Fibroblast of lung (primary cell): ENCODE measurements around the gene ANO10.

Experiments
- CTCF ChIP-seq, 2 donors: IDR thresholded peaks in 1 of 2; conservative IDR thresholded peaks in 1 of 2; 1 replicate in 1 of 2; 2 replicates in 1 of 2; pipeline ENCODE4 v1.5.1; 2011 to 2012; ENCODE audit warnings: low read length in 2 of 2, control low read depth in 1 of 2, inconsistent platforms in 1 of 2, low read depth in 1 of 2, mild to moderate bottlenecking in 1 of 2
- EZH2 ChIP-seq: IDR thresholded peaks from 2 replicates; pipeline ENCODE4 v1.5.1; 2012; ENCODE audit warnings: low read length, control low read depth, mild to moderate bottlenecking; ENCODE audit errors: missing control alignments

GRCh38 chr3:43361077-43361476, 260.7 kb downstream of the ANO10 start:
- TF ChIP-seq CTCF (conservative IDR thresholded peaks at IDR 0.05 in 1 of 2, IDR thresholded peaks at IDR 0.05 in 1 of 2; ENCODE audit: low read depth in 1 of 2, low read length in 2 of 2) = no peak
- no peak for TF ChIP-seq EZH2
